Bladder microvascular endothelial cell (primary cell): ENCODE results near the gene CFAP157. TPM values are rescaled to one million over a fixed set of nuclear protein-coding genes. Genes with fewer than 3 reads are reported as not detected.

Source experiments
- total RNA-seq: library from RNA; depleted of rRNA; stranded (reverse); fragments of >200 nt; gene quantifications from 2 replicates; pipeline ENCODE4 v1.2.3, GENCODE V29; 2014

The CFAP157 gene
- not detected in 2 replicates for total RNA-seq

DNA sequence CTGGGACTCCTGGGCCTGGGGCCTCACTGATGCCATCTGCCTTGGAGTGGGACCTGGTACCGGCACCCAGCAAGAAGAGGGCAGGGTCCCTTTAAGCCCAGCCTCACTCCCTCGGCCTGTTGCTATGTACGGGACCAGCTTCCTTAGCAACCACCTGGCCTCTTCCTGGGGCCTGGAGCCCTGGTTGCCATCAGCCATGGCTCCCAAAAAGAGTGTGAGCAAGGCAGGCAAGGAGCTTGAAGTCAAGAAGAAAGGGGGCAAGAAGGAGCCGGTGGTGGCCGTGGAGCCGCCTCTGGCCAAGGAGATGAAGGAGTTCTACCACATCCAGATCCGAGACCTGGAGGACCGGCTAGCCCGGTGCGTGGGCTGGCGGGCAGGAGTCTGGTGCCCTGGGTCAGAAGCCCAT lies at the start of gene CFAP157:
Gene CFAP157 (plus strand): TSS at position 153 of the 406 bp plus-strand sequence. CDS start 44 bp downstream, at position 197.

GRCh38 chr9:127715470-127716337 lies 8.9 kb downstream of the CFAP157 start, which contains the start of the genes PTRH1 and TTC16:
Gene PTRH1 (minus strand): TSS chr9:127715663. CDS start chr9:127715639, 24 bp downstream.
Gene TTC16 (plus strand): TSS chr9:127716079. CDS start chr9:127716146, 67 bp downstream.

GRCh38 chr9:127734747-127735529 lies 28.1 kb downstream of the CFAP157 start, which contains the start of gene TOR2A:
Gene TOR2A (minus strand): TSS chr9:127735294. CDS start chr9:127735270, 24 bp downstream.

Other genes with a start within 250 kb of the CFAP157 start
- 11.0 and 19.3 TPM in 2 replicates for gene STXBP1, start 94.7 kb upstream of the CFAP157 start, total RNA-seq
- 36.3 and 39.8 TPM in 2 replicates for gene PTRH1, start 8.7 kb downstream of the CFAP157 start, total RNA-seq
- not detected in 2 replicates for gene TTC16, start 9.1 kb downstream of the CFAP157 start, total RNA-seq
- 8.1 and 8.6 TPM in 2 replicates for gene TOR2A, start 28.3 kb downstream of the CFAP157 start, total RNA-seq
- 43.5 and 83.7 TPM in 2 replicates for gene SH2D3C, start 71.7 kb downstream of the CFAP157 start, total RNA-seq
- 80.5 and 104 TPM in 2 replicates for gene CDK9, start 79.0 kb downstream of the CFAP157 start, total RNA-seq
- 66.7 and 94.3 TPM in 2 replicates for gene FPGS, start 95.9 kb downstream of the CFAP157 start, total RNA-seq
- gene ENG, start 147.7 kb downstream of the CFAP157 start, total RNA-seq: 76.9 and 295 TPM in 2 replicates
- gene AK1, start 170.7 kb downstream of the CFAP157 start, total RNA-seq: 30.6 and 54.9 TPM in 2 replicates
- 29.6 and 29.8 TPM in 2 replicates for gene ST6GALNAC6, start 192.6 kb downstream of the CFAP157 start, total RNA-seq
- gene ST6GALNAC4, start 210.1 kb downstream of the CFAP157 start, total RNA-seq: 28.8 and 32.0 TPM in 2 replicates
- gene PIP5KL1, start 223.8 kb downstream of the CFAP157 start, total RNA-seq: 0.44 and 0.97 TPM in 2 replicates
- gene DPM2, start 230.9 kb downstream of the CFAP157 start, total RNA-seq: 6.2 and 14.2 TPM in 2 replicates